ENCODE measurements around the gene PTPN9. TPM values are rescaled to one million over a fixed set of nuclear protein-coding genes. Genes with fewer than 3 reads are reported as not detected.

The PTPN9 gene
- 33.2 to 36.8 TPM (median 33.6 TPM) in 3 replicates for total RNA-seq
- long read RNA-seq, full-length matches to known transcripts = 101 of 116 reads
- long read RNA-seq, partial matches to known transcripts = 7 of 116 reads
- long read RNA-seq, other reads (novel, unspliced or antisense) = 8 of 116 reads

- H3K27me3 Mint-ChIP-seq (ENCODE audit: low read depth) = no peaks in the 10 kb centered on the region
- H3K4me1 Mint-ChIP-seq (ENCODE audit: low read depth) = peaks cover 19% of the 10 kb centered on the region
- DNase-seq (ENCODE audit: low spot score) = no peak
- H3K4me3 Mint-ChIP-seq (ENCODE audit: unreplicated experiment) = peak within 1 kb of the TSS; percentile 95
- H3K9me3 Mint-ChIP-seq (ENCODE audit: low read depth) = no peaks in the 10 kb centered on the region
- TF ChIP-seq, protein P1, sequence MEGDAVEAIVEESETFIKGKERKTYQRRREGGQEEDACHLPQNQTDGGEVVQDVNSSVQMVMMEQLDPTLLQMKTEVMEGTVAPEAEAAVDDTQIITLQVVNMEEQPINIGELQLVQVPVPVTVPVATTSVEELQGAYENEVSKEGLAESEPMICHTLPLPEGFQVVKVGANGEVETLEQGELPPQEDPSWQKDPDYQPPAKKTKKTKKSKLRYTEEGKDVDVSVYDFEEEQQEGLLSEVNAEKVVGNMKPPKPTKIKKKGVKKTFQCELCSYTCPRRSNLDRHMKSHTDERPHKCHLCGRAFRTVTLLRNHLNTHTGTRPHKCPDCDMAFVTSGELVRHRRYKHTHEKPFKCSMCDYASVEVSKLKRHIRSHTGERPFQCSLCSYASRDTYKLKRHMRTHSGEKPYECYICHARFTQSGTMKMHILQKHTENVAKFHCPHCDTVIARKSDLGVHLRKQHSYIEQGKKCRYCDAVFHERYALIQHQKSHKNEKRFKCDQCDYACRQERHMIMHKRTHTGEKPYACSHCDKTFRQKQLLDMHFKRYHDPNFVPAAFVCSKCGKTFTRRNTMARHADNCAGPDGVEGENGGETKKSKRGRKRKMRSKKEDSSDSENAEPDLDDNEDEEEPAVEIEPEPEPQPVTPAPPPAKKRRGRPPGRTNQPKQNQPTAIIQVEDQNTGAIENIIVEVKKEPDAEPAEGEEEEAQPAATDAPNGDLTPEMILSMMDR (IDR thresholded peaks at IDR 0.05) = peak; percentile 77
- H3K27ac Mint-ChIP-seq (ENCODE audit: unreplicated experiment) = peak within 1 kb of the TSS; percentile 91
- no peaks in the 10 kb centered on the region for H3K36me3 Mint-ChIP-seq (ENCODE audit: low read depth)
Observed at GRCh38 chr15:75578948-75579920, at the start of gene PTPN9. Gene PTPN9, minus strand, starts transcription at chr15:75579315. Its CDS starts 539 bp downstream, at chr15:75578776.

GRCh38 chr15:75625542-75626347, 46.6 kb upstream of the PTPN9 start, which contains the start of gene SNUPN:
Gene SNUPN, minus strand, starts transcription at chr15:75625725. Its CDS starts 4,674 bp downstream, at chr15:75621051.
- Mint-ChIP-seq H3K9me3 (ENCODE audit: low read depth) (no peaks in the 10 kb centered on the region), H3K4me3 (ENCODE audit: unreplicated experiment) (peak within 1 kb of the TSS; percentile 90), H3K27ac (ENCODE audit: unreplicated experiment) (peak within 1 kb of the TSS; percentile 96), H3K36me3 (ENCODE audit: low read depth) (no peaks in the 10 kb centered on the region), H3K4me1 (ENCODE audit: low read depth) (peaks cover 29% of the 10 kb centered on the region), H3K27me3 (ENCODE audit: low read depth) (no peaks in the 10 kb centered on the region)
- peak; percentile 97 for DNase-seq (ENCODE audit: low spot score)
- TF ChIP-seq, protein P1 (IDR thresholded peaks at IDR 0.05) = no peak

DNA sequence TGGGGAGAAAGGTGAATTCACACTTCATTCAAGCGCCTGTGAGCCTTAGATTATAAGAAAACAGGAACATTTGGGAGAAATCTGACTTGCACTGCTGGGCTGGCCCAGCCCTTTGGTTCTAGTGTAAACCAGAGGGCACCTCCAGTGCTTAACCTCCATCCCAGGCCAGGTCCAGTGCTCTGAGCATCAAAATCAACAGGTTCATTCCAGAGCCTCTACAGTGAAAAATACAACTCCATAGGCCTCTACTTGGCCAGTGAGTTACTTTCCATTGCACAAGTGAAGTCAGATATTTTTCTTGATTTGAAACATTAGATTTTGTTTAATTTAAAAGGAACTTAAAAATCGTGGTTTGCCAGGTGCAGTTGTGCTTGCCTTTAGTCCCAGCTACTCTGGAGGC, 43.4 kb upstream of the PTPN9 start:
- H3K9me3 Mint-ChIP-seq (ENCODE audit: low read depth) = no peaks in the 10 kb centered on the region
- H3K27ac Mint-ChIP-seq (ENCODE audit: unreplicated experiment) = peak overlapping the region; percentile 86
- TF ChIP-seq, protein P1 (IDR thresholded peaks at IDR 0.05) = no peak
- H3K36me3 Mint-ChIP-seq (ENCODE audit: low read depth) = peaks cover 1% of the 10 kb centered on the region
- H3K4me1 Mint-ChIP-seq (ENCODE audit: low read depth) = peaks cover 40% of the 10 kb centered on the region
- no peaks in the 10 kb centered on the region for H3K27me3 Mint-ChIP-seq (ENCODE audit: low read depth)
- DNase-seq (ENCODE audit: low spot score) = no peak
- H3K4me3 Mint-ChIP-seq (ENCODE audit: unreplicated experiment) = no peak overlapping the region

DNA sequence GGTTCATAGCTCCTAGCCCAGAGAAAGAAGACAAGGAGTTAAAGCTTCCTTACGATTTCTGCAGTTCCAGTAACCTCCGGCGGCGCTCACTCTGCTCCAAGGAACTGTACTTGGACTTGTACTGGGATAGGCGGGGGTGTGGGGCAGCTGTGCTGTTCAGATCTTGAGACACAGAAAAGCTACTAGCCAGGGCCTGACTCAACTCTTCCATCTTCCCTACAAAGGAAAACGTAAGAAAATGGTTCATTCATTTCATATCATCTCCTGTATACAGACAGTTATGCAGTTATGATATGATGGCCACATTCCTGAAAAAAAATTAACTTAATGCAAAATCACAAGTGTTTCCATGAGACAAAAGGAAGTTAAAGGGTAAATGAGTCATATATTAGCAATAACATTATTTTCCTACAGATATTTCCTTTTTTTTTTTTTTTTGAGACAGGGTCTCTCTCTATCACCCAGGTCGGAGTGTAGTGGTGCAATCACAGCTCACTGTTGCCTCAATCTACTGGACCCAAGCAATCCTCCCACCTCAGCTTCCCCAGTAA, 41.8 kb upstream of the PTPN9 start:
- Mint-ChIP-seq H3K9me3 (ENCODE audit: low read depth) (no peaks in the 10 kb centered on the region), H3K27me3 (ENCODE audit: low read depth) (no peaks in the 10 kb centered on the region), H3K27ac (ENCODE audit: unreplicated experiment) (peak overlapping the region; percentile 93), H3K36me3 (ENCODE audit: low read depth) (peaks cover 11% of the 10 kb centered on the region), H3K4me3 (ENCODE audit: unreplicated experiment) (peak overlapping the region; percentile 66), H3K4me1 (ENCODE audit: low read depth) (peaks cover 34% of the 10 kb centered on the region)
- TF ChIP-seq, protein P1 (IDR thresholded peaks at IDR 0.05) = peak; percentile 70
- DNase-seq (ENCODE audit: low spot score) = peak; percentile 91
